Stimulated activated CD4-positive, alpha-beta T cell treated with anti-CD3 and anti-CD28 coated beads, Interleukin-15, amount 100 ng/mL, for 24 hours (primary cell): ENCODE results near the gene CHST12.
"Not testable (repeated sequence)": the region's sequence is repeated elsewhere in the genome, so short reads cannot be mapped to it uniquely, and the experiment has no call there.

ENCODE experiments used
- DNase-seq: peaks from one replicate; pipeline ENCODE4 v3.0.0-alpha.2; 2020

The CHST12 gene

DNA sequence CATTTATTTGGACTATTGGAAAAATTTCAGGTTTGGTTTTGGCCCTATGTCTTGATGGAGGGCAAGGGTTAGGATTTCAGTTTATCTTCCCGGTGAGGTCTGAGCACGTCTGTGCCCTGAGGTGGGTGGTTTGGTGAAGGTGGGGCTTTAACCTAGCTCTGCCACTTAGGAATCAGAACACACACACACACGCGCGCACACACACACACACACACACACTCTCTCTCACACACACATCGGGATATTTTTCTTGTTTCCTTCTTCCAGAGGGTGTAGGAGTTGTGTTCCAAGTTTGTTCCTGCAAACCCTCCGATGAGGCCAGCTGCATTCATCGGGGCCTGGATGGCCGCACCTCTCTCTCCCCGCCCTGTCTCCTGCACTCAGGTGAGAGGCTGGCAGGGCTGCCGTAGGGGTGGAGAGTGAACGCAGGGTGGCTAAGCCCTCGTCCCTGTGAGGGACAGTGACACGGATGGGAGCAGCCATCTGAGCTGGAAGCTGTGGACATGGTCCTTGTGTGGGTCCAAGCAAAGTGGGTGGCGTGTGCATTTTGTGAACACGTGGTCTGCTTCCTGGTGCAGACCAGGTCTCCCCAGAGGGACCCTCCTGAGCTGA, 34.2 kb downstream of the CHST12 start:
- no peak for DNase-seq

DNA sequence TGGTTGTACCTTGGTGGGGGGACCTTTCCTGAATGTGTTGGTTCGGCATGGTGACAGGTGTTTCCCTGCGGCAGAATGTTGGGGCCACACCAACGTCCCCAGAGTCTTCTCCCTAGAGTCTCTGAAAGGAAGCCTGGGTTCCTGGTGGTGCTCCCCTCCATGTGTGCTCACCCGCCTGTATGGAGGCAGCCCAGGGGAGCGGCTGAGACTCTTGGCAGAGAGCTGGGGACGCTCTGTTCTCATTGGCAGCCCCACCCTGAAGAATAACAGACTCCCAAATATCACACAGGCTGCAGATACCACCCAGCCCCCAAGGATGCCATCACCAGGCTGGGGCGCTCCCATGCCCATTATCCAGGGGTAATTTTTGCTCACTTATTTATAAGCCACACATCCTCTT, 34.8 kb downstream of the CHST12 start:
- no peak for DNase-seq

DNA sequence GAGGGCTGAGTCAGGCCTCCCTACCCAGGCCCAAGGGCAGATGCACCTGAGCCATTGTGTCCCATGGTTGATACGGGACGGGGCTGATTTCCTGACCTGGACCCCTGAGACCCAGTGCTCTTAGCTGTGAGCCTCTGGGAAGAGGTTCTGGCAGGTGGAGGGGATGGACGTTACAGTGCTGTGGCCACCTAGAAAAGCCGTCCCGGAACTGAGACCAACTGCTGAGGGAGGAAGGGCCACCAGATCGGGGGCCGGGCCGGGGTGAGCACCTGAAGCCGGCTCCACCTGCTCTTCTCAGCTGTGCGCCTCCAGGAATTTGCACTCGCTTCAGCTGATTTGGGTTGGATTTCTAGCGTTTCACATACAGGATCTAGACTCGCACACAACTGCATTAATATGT, 35.4 kb downstream of the CHST12 start:
- DNase-seq: no peak

DNA sequence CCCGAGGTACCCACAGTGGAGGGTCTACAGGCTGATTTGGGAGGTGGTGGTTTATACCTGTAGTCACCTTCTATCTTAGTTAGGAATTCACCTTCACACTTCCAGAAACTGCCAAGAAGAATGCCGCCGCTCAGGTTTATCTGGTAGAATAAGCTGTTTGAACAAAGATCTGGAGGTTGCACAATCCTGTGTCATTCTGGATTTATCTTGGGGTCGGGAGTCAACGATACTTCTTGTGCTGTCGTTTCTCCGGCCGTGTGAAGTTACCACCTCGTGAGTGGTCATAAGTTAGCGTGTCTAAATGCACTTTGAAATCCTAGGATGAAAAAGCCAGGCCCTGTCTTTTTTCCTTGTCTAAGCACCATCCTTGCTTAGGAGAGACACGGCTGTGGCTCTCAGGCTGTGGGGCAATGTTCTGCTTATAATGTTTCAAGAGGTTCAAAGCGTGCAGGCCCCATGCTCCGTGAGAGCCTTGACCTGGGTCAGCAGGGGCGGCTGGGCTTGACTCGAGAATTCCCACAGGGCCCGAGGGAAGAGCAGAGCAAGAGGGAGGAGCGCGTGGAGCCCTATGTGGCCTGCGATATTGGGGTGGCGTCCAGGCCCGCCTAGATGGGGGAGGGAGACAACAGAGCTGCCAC, 37.3 kb downstream of the CHST12 start:
- no peak for DNase-seq

DNA sequence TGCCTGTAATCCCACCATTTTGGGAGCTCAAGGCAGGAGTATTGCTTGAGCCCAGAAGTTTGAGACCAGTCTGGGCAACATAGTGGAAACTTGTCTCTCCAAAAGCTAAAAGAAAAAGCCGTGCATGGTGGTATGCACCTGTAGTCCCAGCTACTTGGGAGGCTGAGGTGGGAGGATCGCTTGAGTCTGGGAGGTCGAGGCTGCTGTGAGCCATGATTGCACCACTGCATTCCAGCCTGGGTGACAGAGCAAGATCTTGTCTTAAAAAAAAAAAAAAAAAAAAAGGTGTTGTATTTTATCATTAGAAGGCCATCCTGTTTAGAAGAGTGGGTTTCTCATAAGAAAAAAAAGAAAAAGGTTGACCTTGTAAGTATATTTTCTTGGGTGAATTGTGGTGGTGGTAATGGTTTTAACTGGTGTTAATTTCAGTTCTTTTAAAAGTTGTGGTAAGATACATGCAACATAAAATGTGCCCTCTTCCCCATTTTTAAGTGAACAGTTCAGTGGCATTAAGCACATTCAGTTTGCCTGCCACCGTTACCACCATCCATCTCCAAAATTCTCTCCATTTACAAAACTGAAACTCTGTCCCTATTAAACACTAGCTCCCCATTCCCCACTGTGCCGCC, 38.1 kb downstream of the CHST12 start:
- DNase-seq: no peak

DNA sequence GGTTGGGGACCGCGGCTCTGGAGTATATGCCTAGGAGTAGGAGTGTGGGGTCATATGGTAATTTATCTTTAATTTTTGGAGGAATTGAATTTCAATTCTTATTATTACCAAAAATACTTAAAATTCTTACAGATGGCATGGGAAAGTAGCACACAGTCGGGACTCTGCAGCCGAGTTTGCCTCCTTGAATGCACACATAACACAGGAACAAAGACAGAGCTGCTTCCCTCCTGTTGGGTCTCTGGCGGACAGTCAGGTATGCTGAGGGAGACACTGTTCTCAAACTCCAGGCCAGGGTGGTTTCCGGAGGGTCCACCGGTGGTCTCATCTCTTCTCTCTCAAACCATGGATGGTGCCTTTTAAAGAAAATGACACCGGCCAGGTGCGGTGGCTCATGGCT, 40.1 kb downstream of the CHST12 start:
- DNase-seq: no peak

DNA sequence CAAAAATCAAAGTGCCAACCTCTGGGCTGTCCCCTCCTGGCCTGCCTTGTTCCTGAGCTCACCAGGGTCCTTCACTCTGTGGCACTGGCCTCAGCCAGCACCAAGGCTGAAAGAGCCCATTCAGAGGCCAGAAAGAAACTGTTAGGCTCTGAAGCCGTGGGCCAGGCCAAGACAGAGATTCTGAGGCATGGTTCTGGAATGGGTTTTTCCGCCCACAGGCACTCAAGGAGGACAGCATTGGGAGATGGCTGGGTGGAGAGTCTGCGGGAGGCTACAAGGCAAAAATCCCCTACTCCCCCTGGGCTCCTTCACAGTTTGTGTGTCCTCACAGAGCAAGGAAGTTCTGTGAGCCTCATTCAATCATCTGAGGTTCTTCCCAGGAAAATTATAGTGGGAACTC, 41.1 kb downstream of the CHST12 start:
- DNase-seq: no peak

DNA sequence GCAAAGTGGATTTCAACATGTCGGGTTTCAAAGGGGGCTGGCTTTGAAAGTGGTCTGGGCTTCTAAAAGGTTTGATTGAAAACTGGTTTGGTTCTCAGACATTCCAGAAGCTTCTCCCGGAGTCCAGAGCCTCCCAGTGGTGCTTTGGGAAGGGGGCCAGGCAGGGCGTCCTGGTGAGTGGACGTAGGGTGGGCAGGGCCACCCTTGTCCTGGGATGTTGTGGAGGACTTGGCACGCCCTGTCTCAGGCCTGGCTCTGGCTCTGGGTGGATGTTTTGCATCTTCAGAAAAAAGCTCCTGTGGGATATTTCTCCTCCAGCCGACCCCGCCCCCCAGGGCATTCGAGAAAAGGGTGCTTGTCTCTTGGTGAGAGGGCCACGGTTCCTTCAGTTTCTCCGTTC, 41.6 kb downstream of the CHST12 start:
- DNase-seq: no peak

DNA sequence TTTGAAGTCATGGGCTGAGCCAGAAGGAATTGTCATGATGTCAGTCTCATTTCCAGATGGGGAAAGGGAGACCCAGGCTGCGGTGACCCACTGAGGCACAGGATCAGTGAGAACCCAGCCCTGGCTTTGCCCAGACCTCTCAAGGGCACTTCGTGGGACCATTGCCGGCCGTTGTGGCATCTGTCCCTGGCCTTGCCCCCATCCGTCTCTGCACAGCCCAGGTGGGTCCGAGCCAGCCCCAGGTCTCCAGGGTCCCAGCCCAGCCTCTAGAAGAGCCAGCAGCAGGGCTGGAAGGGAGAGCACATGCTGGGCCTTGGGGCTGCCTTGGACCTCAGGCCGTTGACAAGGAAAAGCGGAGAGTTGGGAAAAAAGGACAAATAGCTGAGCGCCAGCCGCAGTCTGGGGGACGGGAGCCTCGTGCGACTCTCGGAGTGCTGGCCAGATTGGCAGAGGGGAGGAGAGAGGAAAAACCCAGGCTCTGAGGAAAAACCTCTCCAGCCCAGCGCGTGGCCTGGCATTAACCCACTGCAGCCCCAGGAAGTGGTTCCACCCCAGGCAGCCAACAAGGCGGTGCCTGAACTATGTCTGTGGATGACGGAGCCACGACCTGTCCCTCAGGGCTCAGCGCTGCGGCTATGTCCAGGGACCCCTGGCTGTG, 42.6 kb downstream of the CHST12 start:
- no peak for DNase-seq

DNA sequence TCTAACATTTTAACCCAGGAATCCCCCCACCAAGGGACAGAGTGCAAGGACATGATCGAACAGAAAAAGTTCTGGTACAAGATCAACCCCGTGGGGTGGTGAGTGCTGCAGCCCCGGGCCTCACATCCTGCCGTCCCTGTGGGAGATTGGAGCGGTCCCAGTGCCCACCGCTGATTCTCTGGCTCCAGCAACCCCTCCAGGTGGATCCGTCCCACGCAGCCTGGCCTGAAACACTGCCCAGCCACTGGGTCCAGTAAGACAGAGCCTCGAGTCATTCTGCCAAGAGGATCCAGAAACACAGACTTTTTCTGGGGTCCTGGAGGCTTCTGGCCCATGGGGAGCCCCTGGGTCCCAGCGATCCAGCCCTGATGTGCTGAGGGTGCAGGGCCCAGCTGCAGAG, 43.3 kb downstream of the CHST12 start:
- DNase-seq: no peak

DNA sequence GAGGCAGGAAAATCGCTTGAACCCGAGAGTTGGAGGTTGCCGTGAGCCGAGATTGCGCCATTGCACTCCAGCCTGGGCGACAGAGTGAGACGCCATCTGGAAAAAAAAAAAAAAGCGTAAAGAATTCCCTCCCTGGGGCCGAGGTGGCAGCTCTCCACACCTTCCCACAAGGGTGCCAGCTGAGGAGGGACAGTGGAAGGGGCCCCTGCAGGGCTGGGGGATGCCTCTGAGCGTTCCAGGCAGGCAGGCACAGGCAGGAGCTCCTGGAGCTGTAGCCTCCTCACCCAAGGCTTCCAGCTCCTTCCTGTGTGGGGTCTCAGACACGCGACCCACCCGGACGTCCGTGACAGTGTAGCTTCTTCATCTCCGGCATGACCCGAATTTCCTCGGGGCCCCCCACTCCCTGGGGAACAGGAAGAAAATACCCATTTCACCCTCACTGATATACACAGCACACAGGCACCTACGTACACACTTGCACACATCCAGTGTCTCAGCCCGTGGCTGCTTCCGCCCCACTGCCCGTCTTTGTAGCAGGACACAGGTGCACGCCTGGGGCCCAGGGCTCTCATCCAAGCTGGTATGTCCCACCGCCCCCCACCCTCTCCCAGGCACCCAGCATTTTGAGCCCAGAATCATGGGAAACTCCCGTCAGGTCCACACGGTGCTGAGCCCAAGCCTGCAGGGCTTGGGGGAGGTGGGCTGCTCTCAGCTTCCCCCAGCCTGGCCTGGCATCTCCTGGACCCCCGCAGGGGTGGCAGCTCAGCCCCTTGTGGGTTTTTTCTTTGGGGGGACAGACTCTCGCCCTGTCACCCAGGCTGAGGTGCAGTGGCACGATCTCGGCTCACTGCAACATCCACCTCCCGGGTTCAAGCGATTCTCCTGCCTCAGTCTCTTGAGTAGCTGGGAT, 47.0 kb downstream of the CHST12 start:
- no peak for DNase-seq

DNA sequence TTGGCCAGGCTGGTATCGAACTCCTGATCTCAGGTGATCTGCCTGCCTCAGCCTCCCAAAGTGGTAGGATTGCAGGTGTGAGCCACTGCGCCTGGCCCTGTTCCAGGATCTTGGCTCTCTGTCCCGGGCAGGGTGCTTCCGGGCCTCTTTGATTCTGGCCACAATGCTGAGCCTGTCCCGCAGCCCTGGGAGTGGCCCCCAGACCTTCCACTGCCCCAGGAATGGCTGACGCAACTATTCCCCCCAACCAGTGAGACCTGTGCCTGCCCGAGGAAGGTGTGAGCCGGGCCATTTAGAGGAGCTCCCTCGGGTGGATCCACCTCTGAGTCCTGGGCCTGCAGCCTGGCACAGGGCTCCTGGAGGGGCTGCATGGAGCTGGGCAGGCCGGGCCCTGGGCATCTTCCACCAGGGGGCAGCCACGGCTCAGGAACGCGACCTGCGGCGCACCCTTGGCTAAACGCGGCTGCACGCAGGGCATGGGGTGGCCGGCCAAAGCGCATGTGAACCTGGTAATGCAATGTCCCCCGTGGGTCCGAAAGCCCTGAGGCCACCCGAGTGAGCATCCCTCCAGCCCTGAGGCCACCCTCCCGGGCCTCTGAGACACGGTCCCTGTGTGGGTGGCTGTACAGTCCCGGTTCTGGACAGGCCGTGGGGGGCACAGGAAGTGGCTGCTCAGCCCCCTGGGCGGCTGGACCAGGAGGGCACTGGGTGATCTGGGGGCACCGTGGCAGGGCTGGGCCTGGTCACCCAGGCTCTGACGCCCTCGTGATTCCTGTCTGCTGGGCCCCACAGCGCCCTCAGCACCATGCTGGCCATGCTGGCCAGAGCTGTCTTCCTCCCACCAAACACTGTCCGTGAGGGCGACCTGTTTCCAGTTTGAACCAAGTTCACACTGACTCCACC, 48.0 kb downstream of the CHST12 start:
- DNase-seq: peak; percentile 91

DNA sequence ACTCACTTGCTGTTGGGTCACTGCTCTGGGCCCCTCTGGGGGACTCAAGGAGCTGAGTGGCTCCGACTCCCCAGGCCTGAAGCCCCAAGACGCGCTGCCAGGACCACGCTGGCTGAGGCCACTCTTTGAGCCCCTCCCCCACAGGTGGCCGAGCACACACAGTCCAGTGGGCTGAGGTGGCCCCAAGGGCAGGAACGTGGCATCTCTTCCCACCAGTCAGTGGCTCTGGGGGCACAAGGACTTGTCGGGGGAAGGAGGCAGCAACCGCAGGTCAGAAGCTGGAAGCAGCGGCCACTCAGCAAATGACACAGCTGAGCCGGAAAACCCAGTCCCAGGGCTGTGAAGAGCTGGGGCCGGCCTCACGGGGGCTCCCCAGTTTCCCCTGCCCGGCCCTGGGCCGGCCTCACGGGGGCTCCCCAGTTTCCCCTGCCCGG, 48.7 kb downstream of the CHST12 start:
- DNase-seq: peak; percentile 24

DNA sequence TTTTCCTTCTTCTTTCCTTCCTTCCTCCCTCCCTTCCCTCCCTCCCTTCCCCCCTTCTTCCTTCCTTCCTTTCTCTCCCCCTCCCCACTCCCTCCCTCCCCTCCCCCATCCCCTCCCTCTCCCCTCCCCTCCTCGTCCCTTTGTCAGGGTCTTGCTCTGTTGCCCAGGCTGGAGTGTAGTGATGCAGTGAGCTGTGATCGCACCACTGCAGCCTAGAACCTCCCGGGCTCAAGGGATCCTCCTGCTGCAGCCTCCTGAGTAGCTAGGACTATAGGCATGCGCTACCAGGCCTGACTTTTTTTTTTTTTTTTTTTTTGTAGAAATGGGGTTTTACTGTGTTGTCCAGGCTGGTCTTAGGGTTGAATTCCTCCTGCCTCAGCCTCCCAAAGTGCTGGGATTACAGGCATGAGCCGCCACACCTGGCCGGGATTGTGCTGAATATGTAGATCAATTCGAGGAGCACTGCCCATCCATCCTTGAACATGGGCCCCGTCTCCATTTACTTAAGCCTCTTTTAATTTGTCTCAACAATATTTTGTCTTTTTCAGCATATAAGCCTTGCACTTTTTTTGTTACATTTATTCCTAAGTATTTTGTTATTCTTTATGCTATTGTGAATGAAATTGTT, 49.3 kb downstream of the CHST12 start:
- no peak for DNase-seq

DNA sequence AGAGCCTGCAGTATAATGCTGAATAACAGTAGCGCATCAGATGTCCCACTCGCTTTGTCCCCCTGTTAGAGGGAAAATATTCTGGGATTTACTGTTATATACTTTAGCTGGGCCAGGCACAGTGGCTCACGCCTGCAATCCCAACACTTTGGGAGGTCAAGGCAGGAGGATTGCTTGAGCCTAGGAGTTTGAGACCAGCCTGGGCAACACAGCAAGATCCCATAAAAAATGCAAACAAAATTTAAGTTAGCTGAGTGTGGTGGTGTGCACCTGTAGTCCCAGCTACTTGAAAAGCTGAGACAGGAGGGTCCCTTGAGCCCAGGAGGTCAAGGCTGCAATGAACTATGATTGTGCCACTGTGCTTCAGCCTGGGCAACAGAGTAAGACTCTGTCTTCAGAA, 50.4 kb downstream of the CHST12 start:
- not testable (repeated sequence) for DNase-seq

DNA sequence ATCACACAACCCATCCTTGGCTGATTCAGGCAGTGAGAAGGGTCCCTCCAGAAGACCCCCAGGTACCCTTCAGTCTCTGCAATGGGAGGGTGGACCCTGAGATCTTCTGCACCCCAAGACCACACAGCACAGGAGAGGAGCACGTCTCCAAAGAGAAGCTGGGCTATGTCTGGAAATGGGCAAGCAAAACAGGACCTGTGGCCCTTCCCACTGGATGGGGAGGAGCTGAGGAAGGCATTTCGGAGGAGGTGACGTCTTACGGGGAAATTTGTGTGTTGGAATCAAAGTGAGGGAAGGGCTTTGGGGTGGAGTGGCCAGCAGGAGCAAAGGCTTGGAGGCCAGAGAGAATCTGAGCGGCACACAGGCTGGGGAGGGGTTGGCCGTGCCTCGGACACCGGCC, 56.3 kb downstream of the CHST12 start:
- DNase-seq: no peak

DNA sequence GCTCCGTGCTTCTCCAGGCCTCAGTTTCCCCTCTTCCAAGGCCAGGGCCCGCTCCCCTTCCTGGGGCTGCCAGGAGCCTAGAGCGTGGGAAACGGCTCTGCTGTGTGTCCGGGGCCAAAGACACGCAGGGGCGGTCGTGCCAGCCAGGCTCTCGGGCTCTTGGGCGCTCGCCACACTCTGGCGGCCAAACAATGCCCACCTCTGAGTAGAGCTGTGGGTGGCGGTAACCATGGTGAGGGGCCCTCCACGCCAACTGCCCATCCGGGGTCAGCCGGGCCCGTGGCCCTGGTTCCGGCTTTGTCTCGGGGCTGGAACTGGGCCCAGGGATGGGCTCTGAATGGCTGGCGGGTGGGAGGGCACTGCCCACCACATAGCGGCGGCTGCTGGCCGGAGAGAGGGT, 56.8 kb downstream of the CHST12 start:
- DNase-seq: no peak

DNA sequence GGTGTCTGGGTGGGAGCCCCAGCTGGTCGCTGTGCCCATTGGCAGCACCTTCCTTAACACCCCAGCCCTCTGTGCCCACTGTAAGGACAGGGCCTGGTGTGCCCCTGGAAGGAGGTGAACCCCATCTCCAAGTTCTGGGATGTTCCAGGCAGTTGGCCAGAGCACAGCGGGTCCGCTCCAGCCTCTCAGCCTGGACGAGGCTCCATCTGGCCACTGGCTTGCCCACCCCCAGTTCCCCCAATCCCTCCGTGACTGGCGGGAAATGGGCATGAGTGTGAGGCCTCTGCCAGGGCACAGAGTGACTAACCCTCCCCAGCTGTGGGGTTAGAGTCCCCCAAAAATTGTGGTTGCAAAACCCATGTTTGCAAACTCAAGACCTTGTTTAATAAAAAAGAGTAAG, 57.2 kb downstream of the CHST12 start:
- DNase-seq: no peak

DNA sequence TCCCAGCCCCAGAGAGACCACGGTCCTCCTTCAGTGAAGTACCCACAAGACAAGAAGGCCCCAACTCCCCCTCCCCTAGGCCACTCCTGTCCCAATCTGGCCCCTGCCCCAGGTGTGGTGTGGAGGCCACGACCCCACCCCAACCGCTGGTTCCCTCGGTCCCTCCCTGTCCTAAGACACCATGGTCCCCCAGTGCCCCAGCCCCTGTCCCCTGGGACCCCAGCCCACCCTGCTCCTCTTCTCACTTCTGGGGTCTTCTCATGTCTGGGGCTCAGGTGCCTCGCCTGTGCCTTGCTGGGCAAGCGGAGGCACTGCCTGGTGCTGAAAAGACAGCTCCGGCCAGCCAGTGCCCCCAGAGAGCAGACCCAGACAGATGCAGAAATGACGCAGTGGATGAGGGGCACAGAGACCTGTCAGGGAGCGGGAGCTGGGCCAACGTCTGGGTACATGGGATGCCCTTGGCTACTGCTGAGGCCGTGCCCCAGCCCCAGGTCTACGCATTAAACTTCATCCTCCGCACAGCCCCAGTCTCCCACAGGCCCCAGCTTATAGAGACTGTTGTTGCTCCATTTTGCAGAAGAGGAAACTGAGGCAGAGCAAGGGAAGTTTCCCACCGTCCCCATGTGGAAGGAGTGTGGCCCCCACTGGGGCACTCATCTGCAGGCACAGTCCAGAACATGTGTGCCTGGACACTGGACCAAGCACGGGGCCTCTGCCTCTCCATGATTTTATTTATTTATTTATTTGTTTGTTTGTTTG, 58.0 kb downstream of the CHST12 start:
- no peak for DNase-seq

DNA sequence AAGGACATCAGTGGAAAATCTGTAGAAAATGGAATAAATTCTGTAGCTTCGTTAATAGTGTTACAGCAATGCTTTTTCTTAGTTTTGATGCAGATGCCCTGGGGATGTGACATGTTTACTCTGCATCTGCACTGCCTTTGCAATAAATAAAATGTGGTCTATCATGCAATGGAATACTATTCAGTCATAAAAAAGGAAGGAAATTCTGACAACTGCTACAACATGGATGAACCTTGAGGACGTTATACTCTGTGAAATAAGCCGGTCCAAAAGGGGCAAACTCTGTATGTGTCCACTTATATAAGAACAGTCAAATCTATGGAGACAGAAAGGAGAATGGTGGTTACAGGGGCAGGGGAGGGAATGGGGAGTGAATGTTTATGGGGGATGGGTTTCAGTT, 59.3 kb downstream of the CHST12 start:
- no peak for DNase-seq

DNA sequence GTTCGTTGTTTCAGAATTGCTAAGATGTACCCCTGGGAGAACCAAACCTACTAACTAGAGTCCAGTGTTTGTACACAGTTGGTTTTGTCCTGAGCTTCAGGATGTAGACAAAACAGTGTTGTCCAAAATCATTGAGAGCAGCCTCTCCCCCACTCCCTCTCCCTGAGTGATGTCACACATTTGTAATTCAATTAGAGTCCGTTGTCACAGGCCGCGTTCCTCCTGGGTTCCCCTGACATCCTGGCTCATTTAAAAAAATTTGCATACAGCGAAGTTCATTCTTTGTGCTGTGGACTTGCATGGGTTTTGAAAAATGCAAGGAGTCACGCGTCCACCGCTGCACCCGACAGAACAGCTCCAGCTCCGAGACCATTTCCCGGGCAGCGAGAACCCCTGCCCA, 62.5 kb downstream of the CHST12 start:
- no peak for DNase-seq
